Mucosa of stomach (tissue), 1 donor: ENCODE data around the gene UTF1.
"Not testable (repeated sequence)": the region's sequence is repeated elsewhere in the genome, so short reads cannot be mapped to it uniquely, and the experiment has no call there.

Experiments
- H3K27me3 ChIP-seq: one replicate; pipeline ENCODE4 v1.7.0; 2013; ENCODE audit warnings: mild to moderate bottlenecking, low read length; ENCODE audit not compliant: control insufficient read depth, insufficient read depth
- H3K36me3 ChIP-seq: one replicate; pipeline ENCODE4 v1.7.0; 2013; ENCODE audit warnings: low read length; ENCODE audit not compliant: control insufficient read depth, insufficient read depth
- H3K4me1 ChIP-seq: one replicate; pipeline ENCODE4 v1.7.0; 2013; ENCODE audit warnings: mild to moderate bottlenecking, low read length; ENCODE audit not compliant: control insufficient read depth, insufficient read depth
- H3K4me3 ChIP-seq: one replicate; pipeline ENCODE4 v1.7.0; 2013; ENCODE audit warnings: low read length
- H3K9ac ChIP-seq: one replicate; pipeline ENCODE4 v1.7.0; 2013; ENCODE audit warnings: mild to moderate bottlenecking, low read length, moderate library complexity
- H3K9me3 ChIP-seq: one replicate; pipeline ENCODE4 v1.7.0; 2013; ENCODE audit warnings: mild to moderate bottlenecking, low read length, moderate library complexity; ENCODE audit not compliant: control insufficient read depth
- donor health status: Pancreatic carcinoma.

Gene UTF1

GRCh38 chr10:133225707-133226191 lies 4.3 kb upstream of the UTF1 start:
- Histone ChIP-seq H3K9ac (no peak overlapping the region), H3K4me3 (no peak overlapping the region), H3K4me1 (no peaks in the 10 kb centered on the region), H3K9me3 (no peaks in the 10 kb centered on the region), H3K36me3 (no peaks in the 10 kb centered on the region), H3K27me3 (peaks cover 34% of the 10 kb centered on the region)

- H3K4me1 ChIP-seq, result no peaks in the 10 kb centered on the region
- no peak overlapping the region for H3K9ac ChIP-seq
- H3K36me3 ChIP-seq, result no peaks in the 10 kb centered on the region
- H3K4me3 ChIP-seq, result no peak overlapping the region
- H3K9me3 ChIP-seq, result no peaks in the 10 kb centered on the region
- H3K27me3 ChIP-seq, result peaks cover 33% of the 10 kb centered on the region
These were observed 3.7 kb upstream of the UTF1 start for GRCh38 chr10:133226251-133226808.

- no peaks in the 10 kb centered on the region for H3K4me1 ChIP-seq
- peaks cover 42% of the 10 kb centered on the region for H3K27me3 ChIP-seq
- no peaks in the 10 kb centered on the region for H3K36me3 ChIP-seq
- H3K9me3 ChIP-seq, result no peaks in the 10 kb centered on the region
- H3K4me3 ChIP-seq, result no peak overlapping the region
- H3K9ac ChIP-seq, result no peak overlapping the region
These were observed 2.8 kb upstream of the UTF1 start for GRCh38 chr10:133227256-133227655.

GRCh38 chr10:133229265-133230043 lies 563 bp upstream of the UTF1 start:
- H3K27me3 ChIP-seq, result peaks cover 55% of the 10 kb centered on the region
- H3K4me1 ChIP-seq, result no peaks in the 10 kb centered on the region
- no peak overlapping the region for H3K4me3 ChIP-seq

GRCh38 chr10:133230387-133231195 lies 574 bp downstream of the UTF1 start:
- H3K4me1 ChIP-seq, result no peaks in the 10 kb centered on the region
- H3K4me3 ChIP-seq, result no peak overlapping the region
- no peaks in the 10 kb centered on the region for H3K36me3 ChIP-seq
- H3K27me3 ChIP-seq, result peaks cover 61% of the 10 kb centered on the region
- H3K9ac ChIP-seq, result no peak overlapping the region
- no peaks in the 10 kb centered on the region for H3K9me3 ChIP-seq

More at GRCh38 chr10:133229265-133230043, 563 bp upstream of the UTF1 start:
- H3K9me3 ChIP-seq, result no peaks in the 10 kb centered on the region
- H3K36me3 ChIP-seq, result no peaks in the 10 kb centered on the region
- H3K9ac ChIP-seq, result no peak overlapping the region

- no peaks in the 10 kb centered on the region for H3K9me3 ChIP-seq
- H3K27me3 ChIP-seq, result peaks cover 69% of the 10 kb centered on the region
- H3K36me3 ChIP-seq, result no peaks in the 10 kb centered on the region
- no peaks in the 10 kb centered on the region for H3K4me1 ChIP-seq
- H3K9ac ChIP-seq, result no peak overlapping the region
- no peak overlapping the region for H3K4me3 ChIP-seq
These were observed 1.4 kb downstream of the UTF1 start for GRCh38 chr10:133231244-133231945.

GRCh38 chr10:133231946-133232574 lies 2.0 kb downstream of the UTF1 start:
- no peaks in the 10 kb centered on the region for H3K4me1 ChIP-seq
- no peak overlapping the region for H3K9ac ChIP-seq
- no peaks in the 10 kb centered on the region for H3K9me3 ChIP-seq
- H3K27me3 ChIP-seq, result peaks cover 71% of the 10 kb centered on the region
- no peak overlapping the region for H3K4me3 ChIP-seq
- H3K36me3 ChIP-seq, result no peaks in the 10 kb centered on the region

GRCh38 chr10:133234796-133235195 lies 4.8 kb downstream of the UTF1 start:
- not testable (repeated sequence) for H3K36me3 ChIP-seq, H3K4me3 ChIP-seq, H3K4me1 ChIP-seq, H3K9ac ChIP-seq, H3K9me3 ChIP-seq
- peaks cover 84% of the 10 kb centered on the region for H3K27me3 ChIP-seq

GRCh38 chr10:133235265-133235855 lies 5.3 kb downstream of the UTF1 start:
- Histone ChIP-seq H3K4me1 (no peaks in the 10 kb centered on the region), H3K9me3 (no peaks in the 10 kb centered on the region), H3K36me3 (no peaks in the 10 kb centered on the region), H3K27me3 (peaks cover 86% of the 10 kb centered on the region), H3K4me3 (no peak overlapping the region), H3K9ac (no peak overlapping the region)

- H3K36me3 ChIP-seq, result no peaks in the 10 kb centered on the region
- peaks cover 84% of the 10 kb centered on the region for H3K27me3 ChIP-seq
- H3K4me1 ChIP-seq, result no peaks in the 10 kb centered on the region
- H3K4me3 ChIP-seq, result no peak overlapping the region
- no peaks in the 10 kb centered on the region for H3K9me3 ChIP-seq
- H3K9ac ChIP-seq, result no peak overlapping the region
These were observed 5.9 kb downstream of the UTF1 start for GRCh38 chr10:133235932-133236331.
